NK-92 (cell line): ENCODE results near the gene JAG2.
"Not testable (repeated sequence)": the region's sequence is repeated elsewhere in the genome, so short reads cannot be mapped to it uniquely, and the experiment has no call there.

Experiments used
- DNase-seq: peaks from one replicate; lab custom pipeline; 2025; ENCODE audit not compliant: unreplicated experiment; lab: John Stamatoyannopoulos, UW

The JAG2 gene

DNA sequence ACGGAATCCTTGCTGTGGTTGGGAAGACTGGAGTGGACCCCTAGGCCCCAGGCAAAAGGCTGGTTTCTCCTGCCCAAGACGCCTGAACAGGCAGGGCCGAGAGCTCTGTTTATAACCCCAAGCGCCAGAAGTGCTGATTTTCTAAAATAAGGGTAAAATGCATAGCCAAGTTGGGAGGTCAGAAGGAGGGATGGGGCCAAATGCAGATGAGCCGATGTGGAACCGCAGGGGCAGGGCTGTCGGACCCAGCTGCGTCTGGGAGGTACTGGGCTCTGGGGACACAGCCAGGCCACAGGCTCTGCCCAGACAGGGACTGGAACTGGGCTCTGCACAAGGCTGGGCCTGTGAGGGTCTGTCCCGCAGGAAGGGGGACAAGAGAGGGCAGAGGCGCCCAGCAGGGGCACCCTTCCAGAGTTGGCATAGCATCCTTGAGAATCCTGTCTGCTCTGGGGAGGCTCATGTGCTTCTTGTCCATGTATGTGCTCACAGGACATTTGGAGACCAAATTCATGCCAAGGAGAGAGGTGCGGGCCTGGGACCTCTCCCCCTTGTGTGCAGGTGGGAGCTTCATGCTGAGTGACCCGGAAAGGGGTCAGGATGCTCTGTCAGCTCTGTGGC is 49.1 kb downstream of the JAG2 start:
- DNase-seq, result no peak

DNA sequence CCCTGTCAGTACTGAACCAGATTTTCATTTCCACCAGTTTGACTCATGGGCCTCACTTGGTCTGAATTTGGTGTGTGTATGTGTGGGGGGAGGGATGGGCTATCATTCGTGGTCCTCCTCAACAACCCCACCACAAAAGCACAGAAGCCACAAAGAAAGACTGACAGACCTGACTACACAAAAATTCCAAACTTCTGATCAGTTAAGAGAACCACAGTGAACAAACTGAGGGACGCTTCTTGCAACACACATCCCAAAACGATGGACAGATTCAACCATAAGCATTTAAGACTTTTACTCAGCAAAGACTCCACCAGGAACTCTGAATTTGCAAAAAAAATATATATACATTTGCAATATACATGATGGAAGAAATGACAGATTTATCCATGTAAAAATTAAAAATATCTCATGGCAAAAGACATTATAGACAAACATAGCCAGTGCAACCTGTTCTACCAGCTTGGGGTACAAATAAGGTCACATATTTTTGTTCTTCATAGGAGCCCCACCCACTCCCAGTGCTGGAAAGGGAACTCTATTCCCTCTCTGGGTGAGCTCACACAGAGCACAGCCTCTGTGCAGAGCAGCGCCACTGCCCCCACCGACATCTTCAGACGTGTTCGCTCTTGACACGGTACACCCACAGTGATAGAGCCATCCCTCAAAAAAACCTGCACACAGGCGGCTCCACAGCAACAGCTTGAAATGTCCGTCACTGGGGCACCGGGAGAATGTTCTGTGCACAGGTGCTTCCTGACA is 49.7 kb downstream of the JAG2 start:
- no peak for DNase-seq

DNA sequence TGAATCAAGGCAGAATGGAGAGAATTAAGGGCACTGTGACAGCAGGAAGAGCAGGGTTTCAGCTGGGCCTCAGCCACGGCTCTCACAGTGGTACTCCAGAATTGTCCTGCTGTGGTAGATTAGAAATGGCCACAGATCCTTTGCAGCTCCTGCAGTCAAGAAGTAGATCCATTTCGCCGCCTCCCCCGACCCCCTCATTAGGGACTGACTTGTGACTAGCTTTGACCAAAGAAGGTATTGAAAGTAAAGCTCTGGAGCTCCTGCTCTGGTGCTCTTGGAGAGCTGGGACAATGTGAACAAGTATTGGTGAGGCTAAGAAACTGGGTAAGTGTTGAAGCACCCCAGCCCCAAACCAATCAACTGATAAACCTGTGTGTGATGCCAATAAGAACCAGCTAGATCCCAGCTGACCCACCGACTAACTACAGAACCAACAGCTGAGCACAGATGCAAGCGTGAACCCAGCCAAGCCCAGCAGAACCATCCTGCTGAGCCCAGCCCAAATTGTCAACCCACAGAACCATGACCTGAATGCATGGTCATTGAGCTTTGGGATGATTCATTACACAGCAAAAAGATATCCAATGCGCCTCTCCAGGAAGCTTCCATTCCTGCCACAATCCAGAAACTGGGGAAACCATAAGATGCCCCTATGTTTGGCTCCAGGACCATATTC is 50.7 kb downstream of the JAG2 start:
- DNase-seq, result no peak

DNA sequence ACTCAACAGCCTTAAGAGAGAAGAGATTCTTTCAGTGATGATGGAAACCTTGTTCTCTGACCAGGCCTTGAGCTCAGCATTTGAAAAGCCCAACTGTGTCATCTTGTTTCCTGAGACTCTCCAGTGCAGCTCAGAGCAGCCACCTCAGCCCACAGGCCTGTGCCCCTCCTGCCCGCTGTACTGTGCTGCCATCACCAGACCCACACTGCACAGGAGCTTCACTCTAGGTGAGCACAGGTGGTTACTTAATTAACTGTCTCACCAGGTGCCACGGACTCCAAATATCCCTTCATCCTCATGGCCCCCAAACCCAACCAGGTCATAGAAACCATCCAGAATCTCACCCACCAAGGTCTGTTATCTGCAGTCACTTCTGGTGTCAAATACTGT is 51.3 kb downstream of the JAG2 start:
- DNase-seq, result no peak

DNA sequence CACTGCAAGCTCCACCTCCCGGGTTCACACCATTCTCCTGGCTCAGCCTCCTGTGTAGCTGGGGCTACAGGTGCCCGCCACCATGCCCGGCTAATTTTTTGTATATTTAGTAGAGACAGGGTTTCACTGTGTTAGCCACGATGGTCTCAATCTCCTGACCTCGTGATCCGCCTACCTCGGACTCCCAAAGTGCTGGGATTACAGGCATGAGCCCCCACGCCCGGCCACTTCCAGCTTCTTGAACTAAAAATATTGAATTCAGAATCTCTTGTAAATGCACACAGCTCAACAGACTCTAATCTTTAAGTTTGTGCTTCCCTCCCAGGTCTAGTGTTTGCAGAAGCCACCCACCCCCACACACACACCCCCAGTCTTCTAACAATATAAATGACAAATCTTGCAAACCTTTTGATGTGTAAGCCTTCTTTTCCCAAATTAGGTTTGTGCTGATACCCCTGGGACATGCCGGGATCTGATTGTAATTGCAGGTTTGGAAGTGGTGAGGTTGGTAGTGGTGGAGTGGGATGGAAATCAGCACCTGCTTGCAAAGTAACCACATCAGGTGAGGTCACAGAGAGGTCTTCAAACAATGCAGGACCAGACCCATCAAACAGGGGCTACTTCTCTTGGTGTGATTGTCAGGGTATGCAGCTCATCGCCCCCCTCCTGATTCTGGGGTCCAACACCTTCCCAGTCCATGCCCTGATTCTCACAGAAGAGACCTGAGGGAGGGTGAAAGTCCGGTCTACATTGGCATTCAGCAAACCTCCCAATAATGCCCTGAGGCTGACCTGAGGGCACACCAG is 51.9 kb downstream of the JAG2 start:
- DNase-seq, result no peak

DNA sequence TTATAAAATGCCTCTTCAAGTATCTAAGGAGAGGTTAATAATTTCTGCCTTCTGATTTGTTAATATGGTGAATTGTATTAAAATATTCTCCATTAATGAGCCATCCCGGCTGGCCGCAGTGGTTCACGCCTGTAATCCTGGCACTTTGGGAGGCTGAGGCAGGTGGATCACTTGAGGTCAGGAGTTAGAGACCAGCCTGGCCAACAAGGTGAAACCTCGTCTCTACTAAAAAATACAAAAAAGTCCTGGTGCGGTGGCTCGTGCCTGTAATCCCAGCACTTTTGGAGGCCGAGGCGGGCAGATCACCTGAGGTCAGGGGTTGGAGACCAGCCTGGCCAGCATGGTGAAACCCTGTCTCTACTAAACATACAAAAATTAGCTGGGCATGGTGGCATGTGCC is 59.3 kb downstream of the JAG2 start:
- DNase-seq, result not testable (repeated sequence)

DNA sequence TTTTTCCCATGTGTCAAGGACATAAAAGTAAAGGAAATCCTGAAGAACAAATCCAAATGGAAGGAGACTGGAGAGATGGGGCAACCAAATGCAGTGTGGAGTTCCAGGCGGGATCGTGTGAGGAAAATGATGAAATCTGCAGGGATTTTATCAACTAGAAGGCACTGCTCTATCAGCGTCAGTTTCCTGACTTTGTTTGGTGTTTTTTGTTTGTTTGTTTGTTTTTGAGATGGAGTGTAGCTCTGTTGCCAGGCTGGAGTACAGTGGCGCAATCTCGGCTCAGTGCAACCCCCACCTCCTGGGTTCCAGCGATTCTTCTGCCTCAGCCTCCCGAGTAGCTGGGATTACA is 60.1 kb downstream of the JAG2 start:
- DNase-seq, result no peak

DNA sequence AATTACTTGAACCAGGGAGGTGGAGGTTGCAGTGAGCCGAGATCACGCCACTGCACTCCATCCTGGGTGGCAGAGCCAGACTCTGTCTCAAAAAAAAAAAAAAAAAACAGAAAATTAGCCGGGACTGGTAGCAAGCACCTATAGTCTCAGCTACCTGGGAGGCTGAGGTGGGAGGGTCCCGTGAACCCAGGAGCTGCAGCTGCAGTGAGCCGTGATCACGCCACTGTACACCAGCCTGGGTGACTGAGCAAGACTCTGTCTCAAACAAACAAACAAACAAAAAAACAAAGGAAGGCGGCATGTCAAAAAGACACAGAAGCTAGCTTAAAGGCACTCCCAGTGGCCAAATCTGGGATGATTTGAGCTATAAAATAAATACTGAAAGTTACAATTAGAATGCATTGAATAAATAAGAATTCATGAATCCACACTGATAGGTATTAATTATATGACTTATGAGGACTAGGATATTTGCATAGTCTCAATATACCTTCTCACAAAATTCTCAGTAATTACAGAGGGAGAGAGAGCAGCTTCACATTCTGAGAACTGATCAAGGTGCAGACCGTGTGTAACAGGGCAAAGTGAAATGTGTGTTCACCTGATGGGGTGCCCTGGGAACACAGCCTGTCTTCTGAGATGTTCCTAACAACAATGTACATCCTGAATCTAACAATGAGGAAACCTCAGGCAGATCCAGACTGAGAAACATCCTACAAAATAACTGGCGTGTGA is 60.6 kb downstream of the JAG2 start:
- no peak for DNase-seq

DNA sequence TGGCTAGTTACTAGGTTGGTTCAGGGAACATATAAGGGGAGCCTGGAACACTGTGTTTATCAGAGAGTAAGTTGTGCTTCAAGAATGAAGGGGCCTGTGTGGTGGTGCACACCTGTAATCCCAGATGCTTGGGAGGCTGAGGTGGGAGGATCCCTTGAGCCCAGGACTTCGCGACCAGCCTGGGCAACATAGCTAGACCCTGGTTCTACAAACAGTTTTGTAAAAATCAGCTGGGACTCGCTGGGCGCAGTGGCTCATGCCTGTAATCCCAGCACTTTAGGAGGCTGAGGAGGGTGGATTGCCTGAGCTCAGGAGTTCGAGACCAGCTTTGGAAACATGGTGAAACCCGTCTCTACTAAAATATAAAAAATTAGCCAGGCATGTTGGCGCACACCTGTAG is 61.2 kb downstream of the JAG2 start:
- no peak for DNase-seq

DNA sequence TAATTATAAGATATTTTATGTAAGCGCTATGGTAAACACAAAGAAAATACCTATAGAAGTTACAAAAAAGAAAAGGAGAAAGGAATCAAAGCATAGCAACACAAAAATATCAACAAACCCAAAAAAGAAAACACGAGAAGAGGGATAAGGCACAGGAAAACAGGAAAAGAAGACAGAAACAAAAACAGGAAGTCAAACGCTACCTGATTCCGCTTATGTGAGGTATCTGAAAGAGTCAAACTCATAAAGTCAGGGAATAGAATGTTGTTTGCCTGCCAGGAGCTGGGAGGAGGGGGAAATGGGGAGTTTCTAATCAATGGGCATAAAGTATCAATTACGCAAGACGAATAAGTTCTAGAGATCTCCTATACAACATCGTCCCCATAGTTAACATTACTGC is 63.4 kb downstream of the JAG2 start:
- no peak for DNase-seq

DNA sequence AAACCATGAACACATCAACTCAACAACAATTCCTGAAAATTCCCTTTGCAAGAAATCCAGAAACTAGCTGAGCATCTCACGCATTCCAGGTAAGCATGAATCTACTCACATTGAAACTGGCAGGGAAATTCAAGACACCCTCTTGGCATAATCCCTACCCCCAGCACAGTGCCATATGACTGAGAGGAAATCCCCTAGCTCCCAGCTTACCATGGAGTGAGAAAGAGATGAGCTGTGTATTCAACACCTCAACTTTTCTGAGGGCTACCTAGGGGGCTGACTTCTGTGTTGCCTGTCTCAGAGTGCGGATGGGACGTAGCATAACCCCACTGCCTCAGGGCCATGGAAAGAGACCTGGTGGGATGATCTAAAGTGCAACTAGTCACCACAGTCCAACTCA is 65.7 kb downstream of the JAG2 start:
- no peak for DNase-seq

DNA sequence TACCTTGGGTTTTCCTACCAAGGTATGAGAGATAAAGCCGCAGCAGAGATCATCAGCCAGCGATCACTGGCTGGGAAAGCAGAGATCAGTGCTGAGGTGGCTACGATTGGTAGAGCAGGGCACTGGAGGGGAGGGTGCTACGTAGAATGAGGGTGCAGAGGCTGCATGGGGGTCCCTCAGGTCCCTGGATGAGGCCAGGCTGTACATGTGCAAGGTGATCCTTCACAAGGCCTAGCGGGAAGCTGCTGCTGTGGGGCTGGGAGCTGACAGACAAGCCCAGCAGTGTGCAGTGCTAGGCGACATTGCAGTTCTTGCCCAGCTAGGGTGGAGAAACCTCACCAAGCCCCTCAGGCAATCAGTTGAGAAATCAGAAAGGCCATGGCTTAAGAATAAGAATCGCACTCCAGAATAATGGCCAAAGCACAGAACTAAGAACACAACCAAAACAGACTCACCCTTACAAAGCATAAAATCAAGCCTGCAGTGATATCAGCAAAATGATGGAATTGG is 66.2 kb downstream of the JAG2 start:
- DNase-seq, result no peak

DNA sequence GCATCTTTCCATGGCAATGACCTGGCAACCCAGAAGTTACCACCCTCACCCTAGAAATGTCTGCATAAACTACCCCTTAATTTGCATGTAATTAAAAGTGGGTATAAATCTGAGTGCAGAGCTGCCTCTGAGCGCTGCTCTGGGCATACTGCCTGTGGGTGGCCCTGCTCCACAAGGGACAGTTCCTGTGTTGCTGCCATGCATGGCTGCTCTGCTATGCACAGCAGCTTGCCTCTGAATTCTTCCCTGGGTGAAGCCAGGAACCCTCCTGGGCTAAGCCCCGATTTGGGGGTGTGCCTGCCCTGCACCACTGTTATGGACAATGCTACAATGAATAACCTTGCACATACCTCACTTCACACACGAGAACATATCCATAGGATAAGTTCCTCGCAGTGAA is 67.7 kb downstream of the JAG2 start:
- no peak for DNase-seq

DNA sequence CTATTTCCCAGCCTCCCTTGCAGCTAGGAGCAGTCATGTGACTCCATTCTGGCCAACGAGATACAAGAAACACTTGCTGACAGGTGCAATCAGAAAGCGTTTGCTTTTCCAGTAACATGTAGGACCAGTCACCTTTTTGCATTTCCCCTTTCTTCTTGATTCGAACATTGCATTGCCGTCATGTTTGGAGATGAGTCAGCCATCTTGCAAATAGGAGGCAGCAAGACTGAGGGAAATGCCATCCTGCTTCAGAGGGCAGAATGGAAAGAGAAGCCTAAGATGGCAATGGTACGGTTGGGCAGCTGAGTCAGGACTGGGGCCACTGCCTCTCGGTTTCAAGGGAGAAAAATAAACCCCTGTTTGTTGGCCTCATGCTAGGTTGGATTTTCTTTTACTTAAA is 68.8 kb downstream of the JAG2 start:
- DNase-seq, result no peak

DNA sequence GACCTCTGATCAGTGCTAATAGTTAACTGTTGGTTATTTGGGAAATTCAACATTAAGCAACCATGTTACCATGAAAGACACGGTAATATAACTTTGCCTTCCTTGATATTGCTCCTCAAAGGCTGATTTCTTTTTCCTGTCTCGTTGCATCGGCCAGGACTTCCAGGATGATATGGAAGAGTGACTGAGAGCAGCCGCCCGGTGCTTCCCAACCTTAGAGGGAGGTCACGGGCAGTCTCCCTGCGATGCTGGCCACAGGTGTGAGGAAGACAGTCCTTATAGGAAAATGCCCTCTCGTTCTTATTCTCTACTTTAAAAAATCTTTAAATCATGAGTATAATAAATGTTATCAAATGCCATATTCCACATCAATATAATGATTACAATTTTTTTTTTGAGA is 70.3 kb downstream of the JAG2 start:
- DNase-seq, result no peak

DNA sequence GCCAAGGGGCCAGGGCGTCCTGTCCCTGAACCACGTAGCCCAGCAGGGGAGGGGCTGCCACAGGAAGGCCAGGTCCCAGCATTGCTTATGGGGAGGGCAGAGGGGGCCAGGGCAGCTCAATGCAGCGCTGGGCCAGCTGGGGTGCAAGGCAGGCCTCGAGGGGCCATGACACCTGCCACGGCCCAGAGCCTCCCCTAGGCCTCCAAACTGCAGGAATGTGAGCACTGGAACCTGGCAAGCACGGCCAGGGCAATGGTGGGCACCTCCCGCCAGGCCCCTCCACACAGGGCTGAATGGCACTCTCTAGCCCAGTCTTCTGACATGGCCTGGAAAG is 70.8 kb downstream of the JAG2 start:
- no peak for DNase-seq

DNA sequence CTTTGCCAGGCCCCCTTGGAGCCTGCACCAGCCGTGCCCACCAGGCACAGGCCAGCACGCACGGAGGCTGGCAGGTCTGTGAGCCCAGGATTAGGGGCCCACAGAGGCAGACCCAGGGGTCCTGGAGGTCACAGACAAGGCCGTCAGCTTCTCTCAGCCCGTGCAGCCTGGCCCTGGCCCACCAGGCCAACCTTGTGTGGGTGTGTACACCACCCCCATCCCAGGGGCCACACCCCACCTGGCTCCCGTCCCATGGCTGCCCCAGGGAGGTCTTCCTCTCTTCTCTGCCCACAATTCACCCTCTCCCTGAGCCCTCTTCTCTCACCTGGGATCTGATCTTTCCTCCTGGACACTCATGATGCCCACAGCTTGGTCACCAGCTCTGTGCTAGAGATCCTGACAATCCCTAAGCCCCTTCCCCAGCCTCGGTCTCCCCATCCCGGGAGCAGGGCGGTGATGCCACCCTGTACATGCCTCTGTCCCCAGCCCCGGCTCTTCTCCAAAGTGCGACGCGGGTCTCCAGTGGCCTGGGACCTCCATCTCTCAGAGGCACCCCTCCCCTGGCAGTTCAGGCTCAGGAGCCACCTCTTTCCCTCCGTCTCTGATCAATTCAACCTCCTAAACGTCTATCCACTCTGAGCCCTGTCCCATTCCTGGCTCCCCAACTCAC is 72.2 kb downstream of the JAG2 start:
- no peak for DNase-seq

DNA sequence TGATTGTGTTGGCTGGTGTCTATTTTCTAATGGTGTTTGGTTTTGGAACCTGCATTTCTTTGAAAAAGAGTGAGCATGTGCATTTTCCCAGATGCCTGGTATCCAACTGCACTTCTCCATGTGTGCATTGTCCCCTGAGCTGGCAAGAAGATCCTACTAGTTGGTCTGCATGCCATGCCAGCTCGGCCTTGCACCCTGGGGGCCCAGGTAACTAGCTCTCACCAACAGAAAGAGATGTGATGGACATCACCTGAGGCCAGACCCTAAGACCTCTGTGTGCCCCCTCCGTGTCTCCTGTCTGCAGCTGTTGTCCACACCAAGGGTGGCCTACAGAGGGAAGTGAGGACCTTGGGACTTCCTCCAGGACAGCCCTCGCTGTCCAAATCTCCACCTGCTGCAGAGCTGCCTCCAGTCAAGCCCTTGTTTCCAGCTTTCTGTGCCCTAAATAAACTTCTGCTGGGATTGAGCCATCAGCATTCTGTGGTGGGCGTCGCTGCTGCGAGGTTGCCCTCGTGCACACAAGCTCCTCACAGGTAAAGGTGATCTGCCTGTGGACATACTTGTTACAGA is 73.3 kb downstream of the JAG2 start:
- no peak for DNase-seq

DNA sequence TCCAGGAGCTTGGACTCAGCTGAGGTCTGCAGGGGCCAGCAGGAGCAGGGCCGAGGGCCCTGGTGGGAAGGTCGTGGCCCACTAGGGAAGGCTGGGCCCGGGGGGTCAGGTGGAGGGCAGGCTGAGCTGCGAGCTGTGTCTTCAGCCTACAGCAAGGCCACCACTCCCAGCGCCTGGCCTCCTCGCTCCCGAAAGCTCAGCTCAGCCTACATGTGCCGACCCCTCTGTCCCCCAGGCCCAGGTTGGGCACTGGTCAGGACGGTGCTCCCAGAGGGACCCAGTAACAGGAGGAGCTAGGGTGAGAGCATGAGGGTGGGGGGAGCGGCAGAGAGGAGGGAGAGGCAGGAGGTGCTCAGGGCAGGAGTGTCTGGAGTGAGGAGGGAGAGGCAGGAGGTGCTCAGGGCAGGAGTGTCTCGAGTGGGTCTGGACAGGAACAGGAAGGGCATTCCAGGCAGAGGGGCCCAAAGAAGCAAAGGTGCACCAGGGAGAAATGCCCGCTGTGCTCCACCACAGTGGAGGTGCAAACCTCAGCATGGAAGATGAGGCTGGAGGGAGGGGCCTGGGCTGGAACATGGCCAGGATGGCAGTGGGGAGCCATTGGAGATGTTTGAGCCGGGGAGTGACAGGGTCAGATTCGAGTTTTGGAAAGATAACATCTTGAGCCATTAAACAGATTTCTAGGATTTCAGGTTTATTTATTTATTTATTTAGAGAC is 74.2 kb downstream of the JAG2 start:
- no peak for DNase-seq
